Measurements from ENCODE around the gene MSANTD1.

The MSANTD1 gene

DNA sequence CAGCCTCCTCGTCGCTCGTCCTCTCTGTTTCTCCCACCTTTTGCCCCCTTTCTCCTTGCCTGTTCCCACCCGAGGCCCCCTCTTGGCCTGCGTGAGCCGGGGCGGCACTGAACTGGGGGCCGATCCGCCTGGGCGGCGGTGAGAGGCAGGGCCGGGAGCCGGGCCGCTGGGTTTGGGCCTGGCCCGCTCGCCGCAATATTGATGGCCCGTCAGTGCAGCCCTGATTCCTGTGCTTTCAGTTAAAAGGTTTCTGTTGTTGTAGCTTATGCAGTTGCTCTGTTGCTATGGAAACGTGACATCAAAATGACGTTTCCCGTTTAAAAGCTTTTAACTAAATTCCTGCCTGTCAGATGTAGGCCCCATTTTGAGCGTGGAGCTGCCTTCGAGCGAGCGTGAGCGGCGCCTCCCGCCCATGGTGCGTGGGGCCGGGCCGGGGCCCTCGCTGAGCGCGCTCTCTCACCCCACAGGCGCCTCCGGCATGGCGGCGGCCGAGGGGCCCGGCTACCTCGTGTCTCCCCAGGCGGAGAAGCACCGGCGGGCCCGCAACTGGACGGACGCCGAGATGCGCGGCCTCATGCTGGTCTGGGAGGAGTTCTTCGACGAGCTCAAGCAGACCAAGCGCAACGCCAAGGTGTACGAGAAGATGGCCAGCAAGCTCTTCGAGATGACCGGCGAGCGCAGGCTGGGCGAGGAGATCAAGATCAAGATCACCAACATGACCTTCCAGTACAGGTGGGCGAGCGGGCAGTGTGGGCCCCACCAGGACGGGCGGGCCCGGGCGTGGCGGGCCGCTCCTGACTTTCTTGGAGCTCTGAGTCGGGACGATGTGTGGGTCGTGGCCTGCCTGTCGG, at the start of gene MSANTD1:
MSANTD1 (plus strand) TSS at position 349 of the 851 bp plus-strand sequence; CDS start at position 413, 64 bp downstream.
- TF ChIP-seq, protein P1, sequence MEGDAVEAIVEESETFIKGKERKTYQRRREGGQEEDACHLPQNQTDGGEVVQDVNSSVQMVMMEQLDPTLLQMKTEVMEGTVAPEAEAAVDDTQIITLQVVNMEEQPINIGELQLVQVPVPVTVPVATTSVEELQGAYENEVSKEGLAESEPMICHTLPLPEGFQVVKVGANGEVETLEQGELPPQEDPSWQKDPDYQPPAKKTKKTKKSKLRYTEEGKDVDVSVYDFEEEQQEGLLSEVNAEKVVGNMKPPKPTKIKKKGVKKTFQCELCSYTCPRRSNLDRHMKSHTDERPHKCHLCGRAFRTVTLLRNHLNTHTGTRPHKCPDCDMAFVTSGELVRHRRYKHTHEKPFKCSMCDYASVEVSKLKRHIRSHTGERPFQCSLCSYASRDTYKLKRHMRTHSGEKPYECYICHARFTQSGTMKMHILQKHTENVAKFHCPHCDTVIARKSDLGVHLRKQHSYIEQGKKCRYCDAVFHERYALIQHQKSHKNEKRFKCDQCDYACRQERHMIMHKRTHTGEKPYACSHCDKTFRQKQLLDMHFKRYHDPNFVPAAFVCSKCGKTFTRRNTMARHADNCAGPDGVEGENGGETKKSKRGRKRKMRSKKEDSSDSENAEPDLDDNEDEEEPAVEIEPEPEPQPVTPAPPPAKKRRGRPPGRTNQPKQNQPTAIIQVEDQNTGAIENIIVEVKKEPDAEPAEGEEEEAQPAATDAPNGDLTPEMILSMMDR (IDR thresholded peaks at IDR 0.05), result no peak

DNA sequence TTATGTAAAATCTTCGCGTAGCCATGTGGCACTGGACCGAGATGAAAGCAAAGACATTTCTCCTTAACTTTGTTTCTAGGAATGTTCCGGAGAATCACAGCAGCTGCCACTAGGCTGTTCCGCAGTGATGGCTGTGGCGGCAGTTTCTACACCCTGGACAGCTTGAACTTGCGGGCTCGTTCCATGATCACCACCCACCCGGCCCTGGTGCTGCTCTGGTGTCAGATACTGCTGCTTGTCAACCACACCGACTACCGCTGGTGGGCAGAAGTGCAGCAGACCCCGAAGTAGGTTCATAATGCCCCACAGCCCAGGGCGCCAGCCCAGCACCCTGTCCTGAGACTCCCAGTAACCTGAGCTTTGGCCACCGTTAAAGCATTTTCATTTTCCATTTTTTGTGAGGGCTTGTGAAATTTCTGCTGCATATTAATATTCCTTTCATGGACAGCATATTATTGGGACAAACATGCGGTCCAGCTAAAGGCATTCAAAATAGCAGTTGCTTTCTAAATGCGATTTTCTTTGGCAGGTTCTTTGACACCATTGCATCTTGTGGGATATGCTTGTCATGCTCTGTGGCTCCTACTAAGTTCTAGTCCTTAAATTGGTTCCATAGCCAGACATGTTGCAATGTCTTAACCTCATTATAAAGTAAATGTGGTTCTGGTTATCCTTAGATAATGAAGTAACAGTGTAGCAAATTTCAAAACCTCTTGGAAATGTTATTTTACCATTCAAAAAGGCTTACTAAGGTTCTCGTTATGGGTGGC, 49.1 kb upstream of the MSANTD1 start:
- TF ChIP-seq, protein P1 (IDR thresholded peaks at IDR 0.05), result no peak

DNA sequence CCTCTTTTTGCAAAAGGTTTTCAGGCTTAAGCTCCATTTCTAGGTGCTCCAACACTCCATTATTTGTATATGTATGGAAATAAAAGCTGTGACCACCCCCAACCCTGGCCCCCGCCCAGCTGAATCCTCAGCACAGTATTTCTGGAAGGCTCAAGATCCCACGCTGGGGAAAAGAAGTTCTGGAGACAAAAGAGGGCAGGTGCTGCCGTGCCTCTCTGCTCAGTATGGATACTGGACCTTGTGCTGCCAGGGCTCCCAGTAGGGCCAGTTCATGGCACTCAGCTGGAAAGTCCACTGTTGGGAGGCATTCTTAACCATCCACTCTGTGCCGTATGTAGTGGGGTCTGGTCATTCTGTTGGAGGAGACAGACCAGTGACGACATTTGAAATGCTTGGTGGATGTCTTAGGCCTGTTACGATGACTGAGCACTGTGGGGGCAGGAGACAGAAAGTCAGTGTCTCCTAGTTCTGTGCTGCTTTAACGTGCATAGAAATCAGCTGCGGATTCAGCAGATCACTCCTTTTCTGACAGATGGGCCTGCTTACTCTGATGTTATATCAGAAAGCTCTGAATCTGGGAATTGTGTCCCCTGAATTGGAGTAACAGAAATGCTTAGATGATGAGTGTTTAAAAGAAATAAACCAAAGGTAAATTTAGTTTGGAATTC, 48.4 kb upstream of the MSANTD1 start:
- TF ChIP-seq, protein P1 (IDR thresholded peaks at IDR 0.05), result no peak

DNA sequence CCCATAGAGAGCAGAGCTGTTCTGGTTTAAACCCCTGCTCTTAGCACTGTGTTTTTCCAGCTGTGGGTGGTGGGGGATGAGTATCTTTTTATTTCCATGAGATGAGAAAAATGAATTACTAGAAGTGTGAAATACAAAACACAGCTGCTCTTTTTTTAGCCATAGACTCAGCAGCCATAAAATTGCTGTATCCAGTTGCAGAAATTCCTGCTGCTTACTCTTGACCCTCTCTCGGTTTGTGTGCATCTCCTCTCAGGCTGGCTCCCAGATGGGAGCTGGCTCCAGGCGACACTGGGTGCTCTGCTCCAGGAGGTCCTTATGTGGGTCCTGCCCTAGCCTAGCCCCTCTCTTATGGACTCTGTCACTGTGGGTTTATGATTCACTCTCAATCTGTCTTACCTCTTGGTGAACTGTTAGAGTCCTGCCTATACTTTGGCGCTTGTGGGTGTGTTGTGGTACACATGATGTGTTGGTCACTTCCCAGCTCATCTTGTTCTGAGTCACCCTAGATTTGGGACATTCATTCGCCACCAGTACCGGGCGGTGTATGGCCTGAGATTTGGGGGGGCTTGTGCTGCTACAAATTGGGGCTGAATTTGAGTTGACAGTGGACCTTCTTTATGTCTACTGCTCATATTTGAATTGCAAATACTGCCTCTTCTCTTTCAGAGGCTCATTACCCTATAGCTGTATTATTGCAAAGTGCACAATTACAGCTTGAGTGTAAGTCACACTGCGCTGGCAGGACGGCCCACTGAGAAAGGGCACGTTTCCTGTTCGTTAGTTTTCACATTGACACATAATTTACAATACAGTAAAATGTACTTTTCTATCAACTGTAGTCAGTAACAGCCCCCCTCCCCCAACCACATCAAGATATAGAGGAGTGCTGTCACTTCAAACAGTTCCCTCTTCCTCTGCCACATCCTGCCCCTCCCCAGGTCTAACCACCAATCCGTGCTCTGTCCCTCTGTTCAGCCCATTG, 46.9 kb upstream of the MSANTD1 start:
- TF ChIP-seq, protein P1 (IDR thresholded peaks at IDR 0.05), result no peak

DNA sequence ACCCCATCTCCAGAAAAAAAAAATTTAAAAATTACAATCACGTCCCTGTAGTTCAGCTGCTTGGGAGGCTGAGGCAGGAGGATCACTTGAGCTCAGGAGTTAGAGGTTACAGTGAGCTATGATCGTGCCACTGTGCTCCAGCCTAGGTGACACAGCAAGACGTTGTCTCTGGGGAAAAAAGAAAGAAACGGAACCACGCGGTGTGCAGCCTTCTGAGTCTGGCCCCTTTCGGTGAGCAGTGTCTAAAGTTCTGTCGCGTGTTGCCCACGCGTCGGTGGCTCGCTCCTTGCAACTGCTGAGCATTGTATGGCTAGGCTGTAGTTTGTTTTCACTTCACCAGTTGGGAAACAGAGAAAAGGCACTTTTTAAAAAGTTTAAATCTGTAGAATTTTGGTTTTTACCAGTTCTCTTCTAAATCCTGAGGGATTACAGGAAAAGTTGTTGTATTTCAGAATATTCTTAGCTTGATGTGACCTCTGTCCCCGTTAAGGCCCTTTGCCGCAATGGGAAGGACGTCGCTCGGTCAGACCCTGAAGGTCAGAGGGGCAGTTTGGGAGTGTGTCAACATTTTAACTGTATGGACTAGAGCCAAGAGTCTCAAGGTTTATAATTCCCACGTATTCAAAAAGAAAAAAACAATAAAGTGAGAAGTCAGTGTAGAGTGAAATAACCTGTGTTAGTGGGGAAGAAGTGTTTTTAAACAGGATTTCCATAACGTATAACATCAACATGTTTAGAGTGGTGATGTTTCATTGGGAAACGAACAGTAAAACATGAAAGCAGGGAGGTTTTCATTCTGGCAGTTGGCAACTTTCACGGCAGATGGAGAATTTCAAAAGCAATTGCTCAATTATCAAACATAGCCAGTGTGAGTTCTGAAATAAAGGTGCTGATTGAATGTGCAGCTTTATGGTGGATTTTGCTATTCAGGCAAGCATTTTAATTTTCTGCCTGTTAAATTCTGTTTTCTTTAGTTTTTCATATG, 45.8 kb upstream of the MSANTD1 start:
- TF ChIP-seq, protein P1 (IDR thresholded peaks at IDR 0.05), result no peak

DNA sequence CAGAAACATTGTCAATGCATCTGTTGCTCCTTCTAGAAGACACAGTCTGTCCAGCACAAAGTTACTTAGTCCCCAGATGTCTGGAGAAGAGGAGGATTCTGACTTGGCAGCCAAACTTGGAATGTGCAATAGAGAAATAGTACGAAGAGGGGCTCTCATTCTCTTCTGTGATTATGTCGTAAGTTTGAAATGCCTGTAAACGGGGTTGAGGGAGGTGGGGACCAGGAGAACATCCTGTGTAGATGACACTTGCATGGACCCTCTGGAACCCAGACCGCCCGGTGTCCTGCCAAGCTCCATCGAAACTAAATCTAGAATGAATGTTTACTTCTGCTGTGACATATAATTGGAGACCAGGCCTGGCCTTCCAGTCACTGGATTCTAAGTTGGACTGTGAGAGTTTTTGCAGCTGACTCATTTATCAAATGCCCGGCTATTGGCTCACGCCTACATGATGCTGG, 45.0 kb upstream of the MSANTD1 start:
- TF ChIP-seq, protein P1 (IDR thresholded peaks at IDR 0.05), result no peak

Measured in LNCAP (cell line).